Measurements from ENCODE around the gene KLC3.
"Not testable (repeated sequence)": the region's sequence is repeated elsewhere in the genome, so short reads cannot be mapped to it uniquely, and the experiment has no call there.

Gene KLC3

GRCh38 chr19:45327404-45328143 lies 13.0 kb upstream of the KLC3 start:
- TF ChIP-seq POLR2A (IDR thresholded peaks at IDR 0.05; ENCODE audit: low read length): no peak
- no peak for TF ChIP-seq GATA1 (IDR thresholded peaks at IDR 0.05; ENCODE audit: low read depth, low read length)
- no peak for DNase-seq

- DNase-seq: no peak
- TF ChIP-seq POLR2A (IDR thresholded peaks at IDR 0.05; ENCODE audit: low read length): no peak
- TF ChIP-seq GATA1 (IDR thresholded peaks at IDR 0.05; ENCODE audit: low read depth, low read length): no peak
Measured at GRCh38 chr19:45331411-45331810, 9.1 kb upstream of the KLC3 start.

- TF ChIP-seq POLR2A (IDR thresholded peaks at IDR 0.05; ENCODE audit: low read length): no peak
- no peak for TF ChIP-seq GATA1 (IDR thresholded peaks at IDR 0.05; ENCODE audit: low read depth, low read length)
- DNase-seq: no peak
Measured at GRCh38 chr19:45333609-45334303, 6.8 kb upstream of the KLC3 start.

GRCh38 chr19:45334881-45335280 lies 5.7 kb upstream of the KLC3 start:
- not testable (repeated sequence) for DNase-seq

GRCh38 chr19:45336696-45337251 lies 3.8 kb upstream of the KLC3 start:
- no peak for DNase-seq
- TF ChIP-seq POLR2A (IDR thresholded peaks at IDR 0.05; ENCODE audit: low read length) (no peak), GATA1 (IDR thresholded peaks at IDR 0.05; ENCODE audit: low read depth, low read length) (no peak)

GRCh38 chr19:45339629-45340028 lies 921 bp upstream of the KLC3 start:
- no peak for TF ChIP-seq POLR2A (IDR thresholded peaks at IDR 0.05; ENCODE audit: low read length)
- no peak for TF ChIP-seq GATA1 (IDR thresholded peaks at IDR 0.05; ENCODE audit: low read depth, low read length)
- no peak for DNase-seq

GRCh38 chr19:45340899-45341453 lies 426 bp downstream of the KLC3 start:
- DNase-seq: no peak

GRCh38 chr19:45342911-45343310 lies 2.4 kb downstream of the KLC3 start:
- DNase-seq: no peak
- TF ChIP-seq POLR2A (IDR thresholded peaks at IDR 0.05; ENCODE audit: low read length): no peak
- no peak for TF ChIP-seq GATA1 (IDR thresholded peaks at IDR 0.05; ENCODE audit: low read depth, low read length)

More at GRCh38 chr19:45340899-45341453, 426 bp downstream of the KLC3 start:
- TF ChIP-seq GATA1 (IDR thresholded peaks at IDR 0.05; ENCODE audit: low read depth, low read length): no peak
- no peak for TF ChIP-seq POLR2A (IDR thresholded peaks at IDR 0.05; ENCODE audit: low read length)

GRCh38 chr19:45344621-45345505 lies 4.3 kb downstream of the KLC3 start:
- TF ChIP-seq GATA1 (IDR thresholded peaks at IDR 0.05; ENCODE audit: low read depth, low read length) (no peak), POLR2A (IDR thresholded peaks at IDR 0.05; ENCODE audit: low read length) (no peak)
- DNase-seq: no peak

GRCh38 chr19:45345506-45345860 lies 4.9 kb downstream of the KLC3 start:
- TF ChIP-seq POLR2A (IDR thresholded peaks at IDR 0.05; ENCODE audit: low read length) (no peak), GATA1 (IDR thresholded peaks at IDR 0.05; ENCODE audit: low read depth, low read length) (no peak)
- no peak for DNase-seq

- DNase-seq: no peak
- no peak for TF ChIP-seq GATA1 (IDR thresholded peaks at IDR 0.05; ENCODE audit: low read depth, low read length)
- TF ChIP-seq POLR2A (IDR thresholded peaks at IDR 0.05; ENCODE audit: low read length): no peak
Measured at GRCh38 chr19:45346449-45346848, 5.9 kb downstream of the KLC3 start.

- no peak for DNase-seq
- no peak for TF ChIP-seq GATA1 (IDR thresholded peaks at IDR 0.05; ENCODE audit: low read depth, low read length)
- no peak for TF ChIP-seq POLR2A (IDR thresholded peaks at IDR 0.05; ENCODE audit: low read length)
Measured at GRCh38 chr19:45347570-45348366, 7.2 kb downstream of the KLC3 start.

Measured in erythroblast (primary cell).